IPS DF 19.7 (cell line): Measurements from ENCODE around the gene PLD6.
"Not testable (repeated sequence)": the region's sequence is repeated elsewhere in the genome, so short reads cannot be mapped to it uniquely, and the experiment has no call there.

Experiments used
- DNase-seq: peaks from one replicate; pipeline ENCODE4 v3.0.0-alpha.2; 2013; ENCODE audit warnings: low read depth, low spot score

The PLD6 gene

GRCh38 chr17:17206124-17206912 lies at the start of gene PLD6:
TSS of gene PLD6 (minus strand) at chr17:17206333. CDS start at chr17:17206286, 47 bp downstream.
- no peak for DNase-seq

GRCh38 chr17:17255689-17256088 lies 49.6 kb upstream of the PLD6 start:
- DNase-seq, result not testable (repeated sequence)

- DNase-seq, result no peak
Measured at GRCh38 chr17:17254036-17254435, 47.9 kb upstream of the PLD6 start.

- DNase-seq, result no peak
Measured at GRCh38 chr17:17253406-17253805, 47.3 kb upstream of the PLD6 start.

GRCh38 chr17:17252149-17252661 lies 46.1 kb upstream of the PLD6 start:
- DNase-seq, result no peak

GRCh38 chr17:17246879-17247278 lies 40.7 kb upstream of the PLD6 start:
- no peak for DNase-seq

- DNase-seq, result no peak
Measured at GRCh38 chr17:17243163-17243562, 37.0 kb upstream of the PLD6 start.

GRCh38 chr17:17242246-17242645 lies 36.1 kb upstream of the PLD6 start:
- DNase-seq, result no peak

- no peak for DNase-seq
Measured at GRCh38 chr17:17241656-17242055, 35.5 kb upstream of the PLD6 start.

GRCh38 chr17:17239832-17240231 lies 33.7 kb upstream of the PLD6 start:
- DNase-seq, result no peak

GRCh38 chr17:17237026-17237799 lies 31.1 kb upstream of the PLD6 start, which contains the start of gene FLCN:
TSS of gene FLCN (minus strand) at chr17:17237168. CDS start at chr17:17228137, 9,031 bp downstream.
- no peak for DNase-seq

- no peak for DNase-seq
Measured at GRCh38 chr17:17236295-17237025, 30.3 kb upstream of the PLD6 start.

GRCh38 chr17:17235212-17236174 lies 29.4 kb upstream of the PLD6 start:
- no peak for DNase-seq

- DNase-seq, result no peak
Measured at GRCh38 chr17:17232303-17232621, 26.1 kb upstream of the PLD6 start.

- no peak for DNase-seq
Measured at GRCh38 chr17:17231621-17232302, 25.6 kb upstream of the PLD6 start.

- DNase-seq, result no peak
Measured at GRCh38 chr17:17229416-17230384, 23.6 kb upstream of the PLD6 start.

GRCh38 chr17:17228521-17229279 lies 22.6 kb upstream of the PLD6 start:
- no peak for DNase-seq
